C4-2B (cell line): ENCODE data around the gene MFSD6L.

Experiments
- CTCF ChIP-seq: fragments of 450-650 bp; conservative IDR thresholded peaks from 2 replicates; pipeline ENCODE4 v1.5.1; 2017; ENCODE audit warnings: mild to moderate bottlenecking
- ZFX ChIP-seq: fragments of 450-650 bp; IDR thresholded peaks from 2 replicates; pipeline ENCODE4 v1.6.1; 2017

GRCh38 chr17:8832711-8833352 lies 33.7 kb upstream of the MFSD6L start:
- TF ChIP-seq CTCF (peak; percentile 85), ZFX (no peak)
